ENCODE results near the gene THOC2.
"Not testable (repeated sequence)": the region's sequence is repeated elsewhere in the genome, so short reads cannot be mapped to it uniquely, and the experiment has no call there.

The THOC2 gene

DNA sequence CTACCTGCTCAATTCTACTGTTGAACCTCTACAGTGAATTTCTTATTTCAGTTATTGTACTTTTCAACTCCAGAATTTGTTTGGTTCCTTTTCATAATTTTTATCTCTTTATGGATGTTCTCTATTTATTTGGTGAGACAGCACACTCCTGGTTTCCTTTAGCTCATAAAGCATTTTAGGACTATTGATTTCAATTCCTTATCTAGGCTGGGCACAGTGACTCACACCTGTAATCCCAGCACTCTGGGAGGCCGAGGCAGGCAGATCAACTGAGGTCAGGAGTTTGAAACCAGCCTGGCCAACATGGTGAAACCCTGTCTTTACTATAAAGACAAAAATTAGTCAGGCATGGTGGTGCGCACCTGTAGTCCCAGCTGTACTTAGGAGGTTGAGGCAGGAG, 57.7 kb downstream of the THOC2 start:
- DNase-seq (ENCODE audit: low read depth), result no peak

- DNase-seq (ENCODE audit: low read depth), result no peak
These were observed 59.0 kb downstream of the THOC2 start for GRCh38 chrX:123673813-123674212.

- DNase-seq (ENCODE audit: low read depth), result no peak
These were observed 67.7 kb downstream of the THOC2 start for GRCh38 chrX:123665197-123665596.

- not testable (repeated sequence) for DNase-seq (ENCODE audit: low read depth)
These were observed 68.2 kb downstream of the THOC2 start for GRCh38 chrX:123664467-123665167.

DNA sequence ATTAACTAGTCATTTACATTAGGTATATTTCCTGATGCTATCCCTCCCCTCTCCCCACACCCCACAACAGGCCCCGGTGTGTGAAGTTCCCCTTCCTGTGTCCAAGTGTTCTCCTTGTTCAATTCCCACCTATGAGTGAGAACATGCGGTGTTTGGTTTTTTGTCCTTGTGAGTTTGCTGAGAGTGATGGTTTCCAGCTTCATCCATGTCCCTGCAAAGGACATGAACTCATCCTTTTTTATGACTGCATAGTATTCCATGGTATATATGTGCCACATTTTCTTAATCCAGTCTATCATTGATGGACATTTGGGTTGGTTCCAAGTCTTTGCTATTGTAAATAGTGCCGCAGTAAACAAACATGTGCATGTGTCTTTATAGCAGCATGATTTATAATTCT, 69.1 kb downstream of the THOC2 start:
- DNase-seq (ENCODE audit: low read depth), result not testable (repeated sequence)

GRCh38 chrX:123656507-123656906, 76.3 kb downstream of the THOC2 start:
- DNase-seq (ENCODE audit: low read depth), result not testable (repeated sequence)

DNA sequence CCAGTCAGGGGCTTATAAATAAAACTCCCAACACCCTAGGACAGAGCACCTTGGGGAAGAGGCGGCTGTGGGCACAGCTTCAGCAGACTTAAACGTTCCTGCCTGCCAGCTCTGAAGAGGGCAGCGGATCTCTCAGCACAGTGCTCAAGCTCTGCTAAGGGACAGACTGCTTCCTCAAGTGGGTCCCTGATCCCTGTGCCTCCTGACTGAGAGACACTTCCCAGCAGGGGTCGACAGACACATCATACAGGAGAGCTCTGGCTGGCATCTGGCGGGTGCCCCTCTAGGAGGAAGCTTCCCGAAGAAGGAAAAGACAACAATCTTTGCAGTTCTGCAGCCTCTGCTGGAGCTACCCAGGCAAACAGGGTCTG, 84.1 kb downstream of the THOC2 start:
- DNase-seq (ENCODE audit: low read depth), result not testable (repeated sequence)

GRCh38 chrX:123648028-123648810, 84.6 kb downstream of the THOC2 start:
- no peak for DNase-seq (ENCODE audit: low read depth)

GRCh38 chrX:123647244-123647643, 85.6 kb downstream of the THOC2 start:
- no peak for DNase-seq (ENCODE audit: low read depth)

GRCh38 chrX:123629502-123629901, 103.3 kb downstream of the THOC2 start:
- DNase-seq (ENCODE audit: low read depth), result no peak

DNA sequence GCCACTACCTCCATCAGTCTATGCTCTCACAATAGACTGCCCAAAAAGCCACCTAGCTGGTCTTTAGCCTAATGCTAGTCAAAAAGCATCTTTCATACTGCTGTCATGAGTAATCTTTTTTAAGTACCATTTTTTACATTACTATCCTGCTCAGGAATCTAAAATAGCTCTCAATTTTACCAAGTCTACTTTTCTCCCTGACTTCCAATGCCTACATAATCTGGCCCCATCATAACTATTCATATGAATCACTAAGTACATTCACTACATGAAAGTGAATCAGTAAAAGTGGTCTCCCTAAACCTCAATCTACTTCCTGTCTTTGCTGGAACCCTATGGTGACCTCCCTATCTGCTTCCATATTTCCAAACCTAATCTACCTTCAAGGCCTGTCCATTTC, 105.9 kb downstream of the THOC2 start:
- DNase-seq (ENCODE audit: low read depth), result no peak

GRCh38 chrX:123625952-123626351, 106.9 kb downstream of the THOC2 start:
- no peak for DNase-seq (ENCODE audit: low read depth)

- no peak for DNase-seq (ENCODE audit: low read depth)
These were observed 107.4 kb downstream of the THOC2 start for GRCh38 chrX:123625477-123625876.

DNA sequence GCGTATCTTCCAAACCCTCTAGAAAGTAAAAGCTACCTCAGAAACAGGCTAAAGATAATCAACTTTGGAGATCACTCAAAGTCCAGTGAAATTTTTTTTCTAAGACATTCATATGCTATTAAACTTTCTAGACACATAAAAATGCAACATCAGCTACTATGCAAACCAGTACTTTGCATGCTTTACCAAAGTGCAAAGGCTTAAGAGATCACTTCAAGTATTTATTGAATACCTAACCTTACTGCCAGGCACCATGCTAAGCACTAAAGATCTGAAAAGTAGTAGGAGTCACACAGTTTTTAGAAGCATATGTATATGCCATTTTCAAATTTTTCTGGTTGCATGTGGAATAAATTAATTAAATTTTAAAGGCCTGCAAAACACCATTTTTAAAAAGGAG, 115.8 kb downstream of the THOC2 start:
- DNase-seq (ENCODE audit: low read depth), result no peak

DNA sequence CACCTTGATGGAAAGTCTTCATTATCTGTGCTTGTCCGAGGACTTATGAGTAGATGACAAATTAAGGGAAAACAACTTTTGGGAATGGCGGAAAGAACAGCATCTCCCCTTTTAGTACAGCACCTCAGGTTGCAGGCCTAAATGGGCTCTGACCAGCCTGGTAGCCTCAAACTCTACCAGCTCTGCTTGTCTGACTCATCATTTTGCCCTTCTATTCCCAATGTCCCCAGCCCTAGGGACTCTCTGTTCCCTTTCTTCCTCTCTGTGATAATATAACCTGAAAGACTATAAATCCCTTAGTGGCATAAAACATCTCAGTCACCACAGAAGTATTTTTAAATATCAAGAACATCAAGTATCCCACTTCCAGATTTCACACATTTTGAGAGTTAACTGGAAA, 121.9 kb downstream of the THOC2 start:
- no peak for DNase-seq (ENCODE audit: low read depth)

DNA sequence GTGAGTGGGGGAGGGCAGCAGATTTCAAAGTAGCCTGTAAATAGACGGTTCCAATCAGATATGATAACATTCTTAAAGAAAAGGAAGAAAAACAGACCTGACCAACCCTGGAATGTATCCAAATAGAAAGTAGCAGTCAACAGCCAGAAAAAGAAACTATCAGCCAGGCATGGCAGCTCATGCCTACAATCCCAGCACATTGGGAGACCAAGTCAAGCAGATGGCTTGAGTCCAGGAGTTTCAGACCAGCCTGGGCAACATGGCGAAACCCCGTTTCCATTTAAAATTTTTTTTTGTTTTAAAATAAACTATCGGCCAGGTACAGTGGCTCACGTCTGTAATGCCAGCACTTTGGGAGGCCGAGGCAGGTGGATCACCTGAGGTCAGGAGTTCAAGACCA, 125.0 kb downstream of the THOC2 start:
- no peak for DNase-seq (ENCODE audit: low read depth)

- no peak for DNase-seq (ENCODE audit: low read depth)
These were observed 125.6 kb downstream of the THOC2 start for GRCh38 chrX:123607270-123607669.

- DNase-seq (ENCODE audit: low read depth), result no peak
These were observed 129.4 kb downstream of the THOC2 start for GRCh38 chrX:123603491-123603890.

DNA sequence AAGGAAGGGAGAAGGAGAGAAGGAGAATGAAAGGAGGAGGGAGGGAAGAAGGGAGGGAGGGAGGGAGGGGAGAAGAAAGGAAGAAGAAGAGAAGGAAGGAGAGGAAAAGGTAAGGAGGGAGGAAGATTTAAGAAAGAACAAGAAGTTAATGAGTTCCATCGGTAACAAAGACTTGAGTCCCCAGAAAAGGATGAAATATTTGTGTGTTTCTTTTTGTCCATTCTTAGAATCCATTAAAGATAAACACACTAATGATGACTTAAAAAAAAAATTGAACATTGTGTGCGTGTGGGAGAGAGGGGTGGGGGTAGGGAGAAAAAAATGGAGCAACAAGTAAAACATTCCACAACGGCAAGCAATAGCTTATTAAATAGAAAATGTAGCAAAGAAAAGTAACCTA, 131.4 kb downstream of the THOC2 start:
- DNase-seq (ENCODE audit: low read depth), result no peak

DNA sequence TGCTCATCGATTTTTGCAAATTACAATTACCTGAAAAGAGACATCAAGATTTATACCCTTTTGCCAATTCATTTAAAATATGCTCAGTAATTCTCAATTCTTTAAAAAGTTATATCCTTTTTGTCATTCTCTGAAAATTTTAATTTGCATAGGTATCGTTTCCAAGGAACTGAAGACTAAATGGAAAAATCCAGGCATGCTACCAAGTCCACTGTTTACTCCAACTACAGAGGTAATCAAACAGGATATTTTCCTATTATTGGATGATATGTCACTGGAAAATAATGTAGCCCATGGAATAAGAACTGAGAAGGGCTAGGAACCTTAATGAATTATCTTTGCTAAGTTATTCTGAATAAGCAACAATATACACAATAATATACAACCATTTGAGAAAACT, 132.7 kb downstream of the THOC2 start:
- DNase-seq (ENCODE audit: low read depth), result no peak

DNA sequence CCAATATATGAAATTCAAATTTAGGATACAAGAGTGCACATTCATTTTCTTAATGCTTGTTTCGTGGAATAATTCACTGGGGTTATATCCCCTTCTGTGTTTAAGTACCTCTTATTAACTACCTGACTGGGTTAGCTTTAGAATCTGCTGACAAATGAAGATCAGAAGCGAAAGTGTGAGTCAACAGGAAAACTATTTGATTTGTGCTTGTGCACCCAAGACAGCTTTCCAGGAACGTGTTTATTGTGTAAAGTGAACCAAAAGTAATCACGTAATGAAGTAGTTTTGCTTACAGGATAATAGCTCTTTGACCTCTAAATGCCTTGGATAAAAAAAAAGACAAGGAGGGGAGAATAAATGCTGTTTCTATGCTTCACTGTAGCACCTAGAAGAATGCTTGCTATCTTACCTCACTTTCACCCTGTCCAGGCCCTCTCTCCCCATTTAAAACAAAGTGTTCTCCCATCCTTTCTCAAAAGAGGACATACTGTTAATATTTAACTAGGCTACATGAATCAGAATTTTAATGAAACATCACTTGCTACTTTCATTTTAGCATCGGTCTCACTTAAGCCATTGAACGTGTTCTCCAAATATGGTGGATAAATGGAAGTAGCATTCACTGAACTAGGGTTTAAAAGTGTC, 141.9 kb downstream of the THOC2 start:
- DNase-seq (ENCODE audit: low read depth), result no peak

GRCh38 chrX:123588723-123589122, 144.1 kb downstream of the THOC2 start:
- no peak for DNase-seq (ENCODE audit: low read depth)

DNA sequence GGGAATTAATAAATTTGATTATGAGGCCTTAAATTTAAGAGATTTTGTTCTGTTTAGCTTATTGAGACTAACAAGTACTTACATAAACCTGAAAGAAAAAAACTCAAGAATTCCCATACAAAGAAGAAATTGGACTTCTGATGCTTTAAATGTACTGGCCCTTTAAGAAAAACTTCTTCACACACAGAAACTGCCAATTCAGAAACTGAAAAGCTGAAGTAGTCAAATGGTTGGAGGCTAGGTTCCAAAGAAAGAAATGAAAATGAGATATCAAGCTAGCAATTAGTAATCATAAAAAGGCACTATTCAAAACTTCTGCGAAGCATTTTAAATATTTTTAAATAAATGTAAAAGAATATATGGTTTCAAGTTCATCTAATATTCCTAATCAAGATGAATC, 151.3 kb downstream of the THOC2 start:
- DNase-seq (ENCODE audit: low read depth), result no peak
